Measurements from ENCODE around the gene SHISA5.

DNA sequence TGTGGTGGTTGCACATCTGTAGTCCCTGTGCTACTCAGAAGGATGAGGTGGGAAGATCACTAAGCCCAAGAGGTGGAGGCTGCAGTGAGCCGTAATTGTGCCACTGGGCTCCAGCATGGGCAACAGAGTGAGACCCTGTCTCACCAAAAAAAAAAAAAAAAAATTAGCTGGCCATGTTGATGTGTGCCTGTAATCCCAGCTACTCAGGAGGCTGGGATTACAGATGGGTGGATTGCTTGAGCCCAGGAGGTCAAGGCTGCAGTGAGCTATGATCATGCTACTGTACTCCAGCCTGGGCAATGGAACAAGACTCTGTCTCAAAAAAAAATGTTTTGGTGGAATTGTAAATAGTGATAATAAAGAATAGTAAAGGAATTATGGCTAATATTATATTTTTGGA is 47.5 kb downstream of the SHISA5 start:
- TF ChIP-seq TCF12 (IDR thresholded peaks at IDR 0.05; ENCODE audit: low read depth, low read length) (no peak), POLR2A (IDR thresholded peaks at IDR 0.05; ENCODE audit: control extremely low read depth in 1 of 2, low read depth in 2 of 2, low read length in 2 of 2) (no peak), RNF2 (IDR thresholded peaks at IDR 0.05; ENCODE audit: borderline replicate concordance, low read depth, low read length, missing control alignments, poor library complexity, severe bottlenecking) (no peak), SIN3A (conservative IDR thresholded peaks at IDR 0.05 in 1 of 2, IDR thresholded peaks at IDR 0.05 in 1 of 2; ENCODE audit: low read depth in 1 of 2, low read length in 2 of 2) (no peak), SP1 (IDR thresholded peaks at IDR 0.05; ENCODE audit: low read depth, low read length) (no peak), POU5F1 (IDR thresholded peaks at IDR 0.05; ENCODE audit: low read depth, low read length) (no peak), HDAC2 (IDR thresholded peaks at IDR 0.05; ENCODE audit: borderline replicate concordance in 1 of 2, low read depth in 2 of 2, low read length in 2 of 2) (no peak), EZH2 (IDR thresholded peaks at IDR 0.05; ENCODE audit: low read depth, low read length, severe bottlenecking) (no peak), ASH2L (IDR thresholded peaks at IDR 0.05; ENCODE audit: low read length) (no peak), KDM1A (IDR thresholded peaks at IDR 0.05; ENCODE audit: borderline replicate concordance, low read length) (no peak), YY1 (IDR thresholded peaks at IDR 0.05; ENCODE audit: low read depth, low read length) (no peak), BACH1 (IDR thresholded peaks at IDR 0.05; ENCODE audit: low read length) (no peak)
- TF ChIP-seq, protein P1, sequence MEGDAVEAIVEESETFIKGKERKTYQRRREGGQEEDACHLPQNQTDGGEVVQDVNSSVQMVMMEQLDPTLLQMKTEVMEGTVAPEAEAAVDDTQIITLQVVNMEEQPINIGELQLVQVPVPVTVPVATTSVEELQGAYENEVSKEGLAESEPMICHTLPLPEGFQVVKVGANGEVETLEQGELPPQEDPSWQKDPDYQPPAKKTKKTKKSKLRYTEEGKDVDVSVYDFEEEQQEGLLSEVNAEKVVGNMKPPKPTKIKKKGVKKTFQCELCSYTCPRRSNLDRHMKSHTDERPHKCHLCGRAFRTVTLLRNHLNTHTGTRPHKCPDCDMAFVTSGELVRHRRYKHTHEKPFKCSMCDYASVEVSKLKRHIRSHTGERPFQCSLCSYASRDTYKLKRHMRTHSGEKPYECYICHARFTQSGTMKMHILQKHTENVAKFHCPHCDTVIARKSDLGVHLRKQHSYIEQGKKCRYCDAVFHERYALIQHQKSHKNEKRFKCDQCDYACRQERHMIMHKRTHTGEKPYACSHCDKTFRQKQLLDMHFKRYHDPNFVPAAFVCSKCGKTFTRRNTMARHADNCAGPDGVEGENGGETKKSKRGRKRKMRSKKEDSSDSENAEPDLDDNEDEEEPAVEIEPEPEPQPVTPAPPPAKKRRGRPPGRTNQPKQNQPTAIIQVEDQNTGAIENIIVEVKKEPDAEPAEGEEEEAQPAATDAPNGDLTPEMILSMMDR (IDR thresholded peaks at IDR 0.05; ENCODE audit: control extremely low read depth in 1 of 3, insufficient read depth in 1 of 3, low read depth in 1 of 3, low read length in 3 of 3), result no peak
- TF ChIP-seq, protein P2, sequence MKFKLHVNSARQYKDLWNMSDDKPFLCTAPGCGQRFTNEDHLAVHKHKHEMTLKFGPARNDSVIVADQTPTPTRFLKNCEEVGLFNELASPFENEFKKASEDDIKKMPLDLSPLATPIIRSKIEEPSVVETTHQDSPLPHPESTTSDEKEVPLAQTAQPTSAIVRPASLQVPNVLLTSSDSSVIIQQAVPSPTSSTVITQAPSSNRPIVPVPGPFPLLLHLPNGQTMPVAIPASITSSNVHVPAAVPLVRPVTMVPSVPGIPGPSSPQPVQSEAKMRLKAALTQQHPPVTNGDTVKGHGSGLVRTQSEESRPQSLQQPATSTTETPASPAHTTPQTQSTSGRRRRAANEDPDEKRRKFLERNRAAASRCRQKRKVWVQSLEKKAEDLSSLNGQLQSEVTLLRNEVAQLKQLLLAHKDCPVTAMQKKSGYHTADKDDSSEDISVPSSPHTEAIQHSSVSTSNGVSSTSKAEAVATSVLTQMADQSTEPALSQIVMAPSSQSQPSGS (IDR thresholded peaks at IDR 0.05; ENCODE audit: low read length), result no peak

Measured in H1 (cell line).